Stimulated activated CD8-positive, alpha-beta memory T cell treated with anti-CD3 and anti-CD28 coated beads, Interleukin-2, amount 100 ng/mL, for 1 hour (primary cell): ENCODE measurements around the gene GMPS.
"Not testable (repeated sequence)": the region's sequence is repeated elsewhere in the genome, so short reads cannot be mapped to it uniquely, and the experiment has no call there.

Source experiments
- DNase-seq, 2 donors: peaks; one replicate each; pipeline ENCODE4 v3.0.0-alpha.2; 2020; ENCODE audit warnings: low read depth in 2 of 2

The GMPS gene

GRCh38 chr3:155870133-155870944 is at the start of gene GMPS:
Gene GMPS, plus strand, starts transcription at chr3:155870650. Its CDS starts 221 bp downstream, at chr3:155870871.
- DNase-seq: peak; percentile 89 to 90

GRCh38 chr3:155828490-155829098 is 41.9 kb upstream of the GMPS start:
- not testable (repeated sequence) for DNase-seq

- DNase-seq: no peak
Measured at GRCh38 chr3:155835341-155836071, 34.9 kb upstream of the GMPS start.

- no peak for DNase-seq
Measured at GRCh38 chr3:155843569-155843968, 26.9 kb upstream of the GMPS start.

GRCh38 chr3:155846119-155846518 is 24.3 kb upstream of the GMPS start:
- no peak for DNase-seq

- DNase-seq: no peak
Measured at GRCh38 chr3:155847993-155848392, 22.5 kb upstream of the GMPS start.

GRCh38 chr3:155849404-155849803 is 21.0 kb upstream of the GMPS start:
- DNase-seq: not testable (repeated sequence)

GRCh38 chr3:155852341-155852740 is 18.1 kb upstream of the GMPS start:
- no peak for DNase-seq

- peak in 1 of 2 donors; percentile 4 for DNase-seq
Measured at GRCh38 chr3:155853214-155854140, 17.0 kb upstream of the GMPS start.

- DNase-seq: peak; percentile 97
Measured at GRCh38 chr3:155854141-155854940, 16.1 kb upstream of the GMPS start, which contains the start of gene SLC33A1. Gene SLC33A1, minus strand, starts transcription at chr3:155854427. Its CDS starts 430 bp downstream, at chr3:155853997.

GRCh38 chr3:155859859-155860258 is 10.6 kb upstream of the GMPS start:
- DNase-seq: no peak

GRCh38 chr3:155860424-155860823 is 10.0 kb upstream of the GMPS start:
- not testable (repeated sequence) for DNase-seq

GRCh38 chr3:155861476-155862183 is 8.8 kb upstream of the GMPS start:
- no peak for DNase-seq

- DNase-seq: peak; percentile 27 to 45
Measured at GRCh38 chr3:155862290-155862982, 8.0 kb upstream of the GMPS start.

- no peak for DNase-seq
Measured at GRCh38 chr3:155863072-155863784, 7.2 kb upstream of the GMPS start.

- no peak for DNase-seq
Measured at GRCh38 chr3:155869691-155870090, 759 bp upstream of the GMPS start.

- DNase-seq: peak; percentile 9 to 12
Measured at GRCh38 chr3:155870945-155871745, 695 bp downstream of the GMPS start.

- DNase-seq: no peak
Measured at GRCh38 chr3:155871746-155872158, 1.3 kb downstream of the GMPS start.
